ENCODE results near the gene SLC37A1.

Gene SLC37A1

DNA sequence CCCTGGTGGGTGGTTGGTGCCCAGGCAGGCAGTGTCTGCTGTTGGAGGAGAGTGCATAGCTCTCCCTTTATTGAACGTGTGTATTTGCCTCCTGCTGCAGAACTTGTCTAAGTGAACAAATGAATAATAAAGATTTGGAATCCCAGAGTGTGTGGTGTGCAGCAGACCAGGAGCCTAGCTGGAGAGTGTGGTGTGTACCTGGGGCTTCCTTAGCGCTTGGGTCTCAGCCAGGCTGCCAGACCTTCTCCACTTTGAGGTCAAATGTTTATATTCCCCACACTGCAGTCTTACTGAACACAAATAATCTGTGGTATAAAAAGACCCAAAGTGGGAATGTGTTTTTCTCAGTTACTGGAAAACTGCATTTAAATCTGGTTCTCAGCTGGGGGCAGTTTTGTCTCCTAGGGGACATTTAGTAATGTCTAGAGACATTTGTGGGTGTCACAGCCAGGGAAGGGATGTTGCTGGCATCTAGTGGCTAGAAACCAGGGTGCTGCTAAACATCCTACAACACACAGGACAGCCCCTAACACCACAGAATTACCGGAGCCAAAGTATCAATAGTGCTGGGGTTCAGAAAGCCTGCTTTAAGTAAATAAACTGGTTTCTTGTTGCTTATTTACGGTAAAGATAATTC is 23.6 kb downstream of the SLC37A1 start:
- H4K20me1 ChIP-seq (ENCODE audit: insufficient read depth, low read length) = peaks cover 12% of the 10 kb centered on the region
- DNase-seq = no peak
- no peaks in the 10 kb centered on the region for H3K4me1 ChIP-seq (ENCODE audit: insufficient read depth, low read length)
- H3K36me3 ChIP-seq (ENCODE audit: insufficient read depth, low read length) = peaks cover 4% of the 10 kb centered on the region; the same call in 1 of the 2 replicates
- H3K27me3 ChIP-seq (ENCODE audit: insufficient read depth, low read length, poor library complexity) = no peaks in the 10 kb centered on the region
- H3K79me2 ChIP-seq (ENCODE audit: insufficient read depth, low read length) = no peaks in the 10 kb centered on the region
- no peak overlapping the region for H3K27ac ChIP-seq (ENCODE audit: low read length)
- no peak overlapping the region for H2AFZ ChIP-seq (ENCODE audit: low read depth, low read length)
- no peak overlapping the region for H3K4me3 ChIP-seq (ENCODE audit: low read depth in 1 of 2, low read length in 2 of 2)
- peak; percentile 53; the same call in 1 of the 3 replicates for ATAC-seq (ENCODE audit: insufficient read depth, low read depth)
- no peaks in the 10 kb centered on the region for H3K9me3 ChIP-seq (ENCODE audit: insufficient read depth, low read length, severe bottlenecking)
- no peak overlapping the region for H3K9ac ChIP-seq (ENCODE audit: low read depth, low read length)
- TF ChIP-seq, protein P1, sequence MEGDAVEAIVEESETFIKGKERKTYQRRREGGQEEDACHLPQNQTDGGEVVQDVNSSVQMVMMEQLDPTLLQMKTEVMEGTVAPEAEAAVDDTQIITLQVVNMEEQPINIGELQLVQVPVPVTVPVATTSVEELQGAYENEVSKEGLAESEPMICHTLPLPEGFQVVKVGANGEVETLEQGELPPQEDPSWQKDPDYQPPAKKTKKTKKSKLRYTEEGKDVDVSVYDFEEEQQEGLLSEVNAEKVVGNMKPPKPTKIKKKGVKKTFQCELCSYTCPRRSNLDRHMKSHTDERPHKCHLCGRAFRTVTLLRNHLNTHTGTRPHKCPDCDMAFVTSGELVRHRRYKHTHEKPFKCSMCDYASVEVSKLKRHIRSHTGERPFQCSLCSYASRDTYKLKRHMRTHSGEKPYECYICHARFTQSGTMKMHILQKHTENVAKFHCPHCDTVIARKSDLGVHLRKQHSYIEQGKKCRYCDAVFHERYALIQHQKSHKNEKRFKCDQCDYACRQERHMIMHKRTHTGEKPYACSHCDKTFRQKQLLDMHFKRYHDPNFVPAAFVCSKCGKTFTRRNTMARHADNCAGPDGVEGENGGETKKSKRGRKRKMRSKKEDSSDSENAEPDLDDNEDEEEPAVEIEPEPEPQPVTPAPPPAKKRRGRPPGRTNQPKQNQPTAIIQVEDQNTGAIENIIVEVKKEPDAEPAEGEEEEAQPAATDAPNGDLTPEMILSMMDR (IDR thresholded peaks at IDR 0.05; ENCODE audit: borderline replicate concordance, extremely low read depth, low read length, poor library complexity, severe bottlenecking) = peak; percentile 50
- no peak for TF ChIP-seq EZH2 (IDR thresholded peaks at IDR 0.05; ENCODE audit: borderline replicate concordance, low read depth, low read length, severe bottlenecking)
- H3K4me2 ChIP-seq (ENCODE audit: insufficient read depth, low read length) = no peak overlapping the region

DNA sequence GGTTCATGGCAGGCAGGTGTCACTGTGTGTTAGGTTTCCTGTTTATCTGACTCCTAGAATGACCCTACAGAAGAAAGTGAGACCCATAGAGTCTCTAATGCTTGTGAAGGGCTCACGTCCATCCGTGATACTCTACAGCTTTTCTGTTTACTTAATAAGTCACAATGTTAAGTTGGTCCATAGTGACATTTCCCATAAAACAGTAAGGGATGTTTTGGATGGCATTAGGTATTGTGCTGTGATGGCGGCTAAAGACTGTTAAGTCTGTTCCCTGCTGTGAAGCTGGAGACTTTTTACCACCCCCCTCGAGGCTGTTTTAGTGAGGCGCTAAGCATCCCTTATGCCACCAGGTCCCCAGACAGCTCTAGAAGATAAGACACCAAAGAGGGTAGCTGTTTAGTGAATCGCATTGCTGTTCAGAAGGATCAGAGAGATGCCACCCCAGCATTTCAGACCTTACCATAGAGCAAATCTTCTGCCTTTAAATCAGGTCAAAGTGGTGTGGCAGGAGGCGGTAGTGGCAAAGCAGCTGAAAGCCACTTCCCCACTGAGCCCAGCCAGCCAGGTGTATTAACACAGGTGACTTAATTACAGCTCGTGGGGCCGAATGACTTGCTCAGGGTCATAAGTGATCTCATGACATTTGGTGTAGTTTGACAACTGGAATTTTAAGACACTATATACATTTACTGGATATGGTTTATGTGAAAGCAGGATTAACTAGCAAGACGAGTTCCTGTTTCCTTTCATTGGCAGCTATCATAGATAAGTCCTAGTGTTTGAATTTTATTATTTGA is 25.0 kb downstream of the SLC37A1 start:
- TF ChIP-seq, protein P1 (IDR thresholded peaks at IDR 0.05; ENCODE audit: borderline replicate concordance, extremely low read depth, low read length, poor library complexity, severe bottlenecking) = no peak
- no peak for TF ChIP-seq EZH2 (IDR thresholded peaks at IDR 0.05; ENCODE audit: borderline replicate concordance, low read depth, low read length, severe bottlenecking)
- Histone ChIP-seq H3K4me3 (ENCODE audit: low read depth in 1 of 2, low read length in 2 of 2) (no peak overlapping the region), H3K27ac (ENCODE audit: low read length) (no peak overlapping the region), H3K36me3 (ENCODE audit: insufficient read depth, low read length) (peaks cover 4% of the 10 kb centered on the region; the same call in 1 of the 2 replicates), H3K27me3 (ENCODE audit: insufficient read depth, low read length, poor library complexity) (no peaks in the 10 kb centered on the region), H3K4me1 (ENCODE audit: insufficient read depth, low read length) (no peaks in the 10 kb centered on the region), H4K20me1 (ENCODE audit: insufficient read depth, low read length) (0 out of 2 replicates have a peak, but pooled peaks cover 9% of the 10 kb centered on the region), H3K9me3 (ENCODE audit: insufficient read depth, low read length, severe bottlenecking) (no peaks in the 10 kb centered on the region), H3K4me2 (ENCODE audit: insufficient read depth, low read length) (no peak overlapping the region), H3K9ac (ENCODE audit: low read depth, low read length) (no peak overlapping the region), H3K79me2 (ENCODE audit: insufficient read depth, low read length) (no peaks in the 10 kb centered on the region), H2AFZ (ENCODE audit: low read depth, low read length) (no peak overlapping the region)
- DNase-seq (no peak), ATAC-seq (ENCODE audit: insufficient read depth, low read depth) (no peak)

DNA sequence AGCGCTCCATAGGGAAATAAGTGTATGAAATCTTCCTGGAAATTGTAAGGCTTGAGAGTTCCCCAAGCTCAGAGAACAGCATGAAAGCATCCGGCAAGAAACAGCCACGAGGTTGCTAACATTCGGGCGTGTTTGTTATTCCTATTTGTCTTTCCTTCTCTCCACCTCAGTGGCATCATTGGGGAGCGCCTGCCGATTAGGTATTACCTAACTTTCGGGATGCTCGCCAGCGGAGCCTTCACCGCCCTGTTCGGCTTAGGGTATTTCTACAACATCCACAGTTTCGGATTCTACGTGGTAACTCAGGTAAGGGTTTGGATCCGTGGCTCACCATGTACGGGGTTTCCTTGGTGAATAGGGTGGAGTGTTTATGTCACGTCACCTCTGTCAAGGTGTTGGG is 25.7 kb downstream of the SLC37A1 start:
- Histone ChIP-seq H3K4me3 (ENCODE audit: low read depth in 1 of 2, low read length in 2 of 2) (no peak overlapping the region), H4K20me1 (ENCODE audit: insufficient read depth, low read length) (0 out of 2 replicates have a peak, but pooled peaks cover 8% of the 10 kb centered on the region), H3K9me3 (ENCODE audit: insufficient read depth, low read length, severe bottlenecking) (no peaks in the 10 kb centered on the region), H3K36me3 (ENCODE audit: insufficient read depth, low read length) (peaks cover 4% of the 10 kb centered on the region; the same call in 1 of the 2 replicates), H3K27ac (ENCODE audit: low read length) (no peak overlapping the region), H3K4me1 (ENCODE audit: insufficient read depth, low read length) (no peaks in the 10 kb centered on the region), H3K27me3 (ENCODE audit: insufficient read depth, low read length, poor library complexity) (no peaks in the 10 kb centered on the region), H2AFZ (ENCODE audit: low read depth, low read length) (no peak overlapping the region), H3K79me2 (ENCODE audit: insufficient read depth, low read length) (no peaks in the 10 kb centered on the region), H3K9ac (ENCODE audit: low read depth, low read length) (no peak overlapping the region), H3K4me2 (ENCODE audit: insufficient read depth, low read length) (no peak overlapping the region)
- TF ChIP-seq, protein P1 (IDR thresholded peaks at IDR 0.05; ENCODE audit: borderline replicate concordance, extremely low read depth, low read length, poor library complexity, severe bottlenecking) = no peak
- TF ChIP-seq EZH2 (IDR thresholded peaks at IDR 0.05; ENCODE audit: borderline replicate concordance, low read depth, low read length, severe bottlenecking) = no peak
- ATAC-seq (ENCODE audit: insufficient read depth, low read depth) (no peak), DNase-seq (no peak)
